Measurements from ENCODE around the gene RFC3. TPM values are rescaled to one million over a fixed set of nuclear protein-coding genes. Genes with fewer than 3 reads are reported as not detected.

RFC3 gene
- total RNA-seq, 1 experiment from 2014 or later: 38.2 TPM

- no peaks in the 10 kb centered on the region for H3K9me3 ChIP-seq (ENCODE audit: control insufficient read depth in 1 of 2, insufficient read depth in 1 of 2, low read depth in 1 of 2, low read length in 2 of 2)
- H3K36me3 ChIP-seq (ENCODE audit: control insufficient read depth in 1 of 2, insufficient read depth in 2 of 2, low read length in 2 of 2): peaks cover 32 to 67% of the 10 kb centered on the region in 2 experiments
- no peak for TF ChIP-seq REST (IDR thresholded peaks at IDR 0.05; ENCODE audit: low read depth)
- no peak for TF ChIP-seq TCF7L2 (IDR thresholded peaks at IDR 0.05; ENCODE audit: borderline replicate concordance, extremely low read depth, insufficient read depth, insufficient read length)
- no peak for TF ChIP-seq CTCF (IDR thresholded peaks at IDR 0.05 in 2 of 3, conservative IDR thresholded peaks at IDR 0.05 in 1 of 3; ENCODE audit: borderline replicate concordance in 1 of 3, insufficient read depth in 1 of 3, low read depth in 2 of 3, low read length in 2 of 3)
- no peak for TF ChIP-seq FOSL1 (IDR thresholded peaks at IDR 0.05; ENCODE audit: low read depth)
- no peak for TF ChIP-seq CBX3 (IDR thresholded peaks at IDR 0.05; ENCODE audit: low read depth)
- no peak for TF ChIP-seq YY1 (IDR thresholded peaks at IDR 0.05; ENCODE audit: extremely low read depth, insufficient replicate concordance, low read depth, low read length)
- TF ChIP-seq EGR1 (IDR thresholded peaks at IDR 0.05; ENCODE audit: low read depth): no peak
- no peak for TF ChIP-seq SP1 (IDR thresholded peaks at IDR 0.05; ENCODE audit: low read depth)
- no peak for TF ChIP-seq ZBTB33 (IDR thresholded peaks at IDR 0.05; ENCODE audit: extremely low read depth, insufficient replicate concordance, low read length)
- TF ChIP-seq EZH2phosphoT487 (IDR thresholded peaks at IDR 0.05; ENCODE audit: borderline replicate concordance): no peak
- no peak for TF ChIP-seq RAD21 (IDR thresholded peaks at IDR 0.05; ENCODE audit: low read depth)
- TF ChIP-seq ZFX (IDR thresholded peaks at IDR 0.05): no peak
- no peak for TF ChIP-seq SRF (IDR thresholded peaks at IDR 0.05; ENCODE audit: low read depth)
- TF ChIP-seq JUND (IDR thresholded peaks at IDR 0.05): no peak
- TF ChIP-seq EZH2 (IDR thresholded peaks at IDR 0.05): no peak
- TF ChIP-seq ATF3 (IDR thresholded peaks at IDR 0.05): no peak
- no peak for TF ChIP-seq CEBPB (IDR thresholded peaks at IDR 0.05; ENCODE audit: low read depth)
- no peaks in the 10 kb centered on the region for H3K27me3 ChIP-seq (ENCODE audit: insufficient read depth, low read length)
- BruUV-seq (replicated peaks): no TSS peak
- no peak overlapping the region for H3K9ac ChIP-seq (ENCODE audit: low read length)
- no peak overlapping the region for H3K4me2 ChIP-seq (ENCODE audit: low read length)
- H3K79me2 ChIP-seq (ENCODE audit: insufficient read depth, low read length): peaks cover 84% of the 10 kb centered on the region
- ChIA-PET CTCF (no interaction called here), RAD21 (ENCODE audit: low non-redundant PET in 1 of 2, low total read pairs in 2 of 2, uncharacterized antibody in 2 of 2, unreplicated experiment in 2 of 2) (no interaction called here), POLR2A (no interaction called here)
- ATAC-seq (no peak), DNase-seq (ENCODE audit: low read depth, low spot score) (no peak)
- H4K20me1 ChIP-seq (ENCODE audit: insufficient read depth): peaks cover 8% of the 10 kb centered on the region; the same call in 1 of the 2 replicates
- no peaks in the 10 kb centered on the region for H3K9me2 ChIP-seq (ENCODE audit: insufficient read depth)
- no peaks in the 10 kb centered on the region for H3K4me1 ChIP-seq (ENCODE audit: control insufficient read depth in 1 of 2, insufficient read depth in 2 of 2, low read length in 2 of 2)
- no peak overlapping the region for H3K4me3 ChIP-seq (replicated peaks in 1 of 2; ENCODE audit: low read depth in 1 of 2, low read length in 2 of 2)
- no peak overlapping the region for H3K27ac ChIP-seq (ENCODE audit: low read depth, low read length)
- H2AFZ ChIP-seq (ENCODE audit: low read depth, low read length, poor library complexity, severe bottlenecking): no peak overlapping the region
- intact Hi-C loops (cut with micrococcal nuclease): no loop called here
Observed at GRCh38 chr13:33827139-33827538, 9.2 kb downstream of the RFC3 start.
